HepG2 (cell line): ENCODE results near the gene LYRM4. TPM values are rescaled to one million over a fixed set of nuclear protein-coding genes. Genes with fewer than 3 reads are reported as not detected.

Experiments
- ATAC-seq: fragments of 200-7000 bp; cut with Tn5 transposase; 3 replicates; pipeline ENCODE4 v1.9.1; 2020; ENCODE audit warnings: mild to moderate bottlenecking, moderate library complexity
- BruUV-seq: library from RNA; stranded (reverse); fragments of 400-500 nt; replicated peaks from 2 replicates; lab custom pipeline; 2021; lab: Mats Ljungman, UMichigan
- CTCF ChIA-PET: fragments of 300-600 bp; formaldehyde crosslinking; extraction: SDS; loops from one replicate; lab custom pipeline; 2021; ENCODE audit warnings: low total read pairs, inconsistent platforms, low intra/inter-chr PET ratio; lab: Yijun Ruan, JAX
- POLR2A ChIA-PET: fragments of 350-600 bp; sonication (Branson Sonifier 250); formaldehyde crosslinking; loops from one replicate; lab custom pipeline; 2020; ENCODE audit warnings: antibody characterized with exemption, inconsistent platforms; lab: Yijun Ruan, JAX
- DNase-seq: peaks from one replicate; pipeline ENCODE4 v3.0.0-alpha.2; 2015; ENCODE audit warnings: low spot score
- FAIRE-seq: peaks from 3 replicates; lab custom pipeline; 2011; peaks lifted over from hg19 to GRCh38; lab: Jason Lieb, UNC
- H2AFZ ChIP-seq: one replicate; pipeline ENCODE4 v1.6.1; 2011; ENCODE audit warnings: low read length, inconsistent platforms
- H3K27ac ChIP-seq: fragments of 300-600 bp; 3 replicates; pipeline ENCODE4 v1.8.0; 2011; ENCODE audit warnings: mixed run types, mild to moderate bottlenecking, mixed read lengths, low read length, inconsistent platforms; ENCODE audit not compliant: insufficient read depth; ENCODE audit errors: extremely low read length
- H3K27me3 ChIP-seq, 2 experiments: fragments of 200-600 bp in 1 of 2; 2 replicates in 1 of 2; 3 replicates in 1 of 2; pipeline versions ENCODE4 v1.6.0 to v1.8.0; 2011; ENCODE audit warnings: low read length in 2 of 2, mild to moderate bottlenecking in 2 of 2, moderate library complexity in 2 of 2, inconsistent platforms in 1 of 2; ENCODE audit not compliant: insufficient read depth in 2 of 2, control insufficient read depth in 1 of 2
- H3K36me3 ChIP-seq, 2 experiments: fragments of 200-600 bp in 1 of 2; replicated peaks in 1 of 2; 2 replicates in 1 of 2; 3 replicates in 1 of 2; pipeline versions ENCODE4 v1.5.1 to v1.8.0; 2011; ENCODE audit warnings: low read length in 2 of 2, inconsistent platforms in 1 of 2; ENCODE audit not compliant: insufficient read depth in 2 of 2, control insufficient read depth in 1 of 2
- H3K4me1 ChIP-seq: 2 replicates; pipeline ENCODE4 v1.5.1; 2012; ENCODE audit warnings: low read length, inconsistent platforms; ENCODE audit not compliant: insufficient read depth
- H3K4me2 ChIP-seq: 2 replicates; pipeline ENCODE4 v1.6.0; 2011; ENCODE audit warnings: low read depth, low read length, inconsistent platforms
- H3K4me3 ChIP-seq, 3 experiments: fragments of 200-600 bp in 1 of 3; sonication (generic), shearing (Covaris generic) in 1 of 3; replicated peaks in 1 of 3; 2 replicates each; pipeline ENCODE4 v1.5.1; 2011 to 2016; ENCODE audit warnings: low read length in 3 of 3, inconsistent platforms in 2 of 3, low read depth in 2 of 3, mild to moderate bottlenecking in 2 of 3, control low read depth in 1 of 3, mixed read lengths in 1 of 3; ENCODE audit not compliant: insufficient read depth in 1 of 3
- H3K79me2 ChIP-seq: one replicate; pipeline ENCODE4 v1.6.1; 2011; ENCODE audit warnings: low read length, inconsistent platforms; ENCODE audit not compliant: insufficient read depth
- H3K9ac ChIP-seq: 2 replicates; pipeline ENCODE4 v1.6.0; 2011; ENCODE audit warnings: mild to moderate bottlenecking, low read depth, low read length, inconsistent platforms; ENCODE audit not compliant: insufficient read depth
- H3K9me3 ChIP-seq: 2 replicates; pipeline ENCODE4 v1.5.1; 2012; ENCODE audit warnings: mild to moderate bottlenecking, low read length
- H4K20me1 ChIP-seq: 2 replicates; pipeline ENCODE4 v1.6.0; 2011; ENCODE audit warnings: inconsistent platforms, mild to moderate bottlenecking, low read length, moderate library complexity; ENCODE audit not compliant: insufficient read depth
- ASH2L ChIP-seq: fragments of 300-600, 200-600 bp; sonication (generic); IDR thresholded peaks from 2 replicates; pipeline ENCODE4 v1.7.0; 2017; ENCODE audit warnings: low read depth, mild to moderate bottlenecking, moderate library complexity, mixed read lengths, low read length; ENCODE audit not compliant: insufficient read length
- CC2D1A ChIP-seq: sonication (generic); formaldehyde crosslinking; IDR thresholded peaks from 2 replicates; pipeline ENCODE4 v1.8.1; 2023; ENCODE audit warnings: mild to moderate bottlenecking, missing genetic modification reagents
- CREB3 ChIP-seq: sonication (generic); formaldehyde crosslinking; IDR thresholded peaks from 2 replicates; pipeline ENCODE4 v1.5.0; 2020; ENCODE audit warnings: missing genetic modification reagents
- GABPB1 ChIP-seq: IDR thresholded peaks from 2 replicates; pipeline ENCODE4 v1.6.1; 2016; ENCODE audit warnings: mild to moderate bottlenecking, missing genetic modification reagents, moderate library complexity, missing compliant biosample characterization
- GTF3A ChIP-seq: sonication (generic); formaldehyde crosslinking; conservative IDR thresholded peaks from 2 replicates; pipeline ENCODE4 v1.4.0; 2020; ENCODE audit warnings: mild to moderate bottlenecking, missing genetic modification reagents
- HES4 ChIP-seq: sonication (generic); formaldehyde crosslinking; IDR thresholded peaks from 2 replicates; pipeline ENCODE4 v1.9.0; 2021; ENCODE audit warnings: mild to moderate bottlenecking, missing genetic modification reagents, borderline replicate concordance
- KMT2A ChIP-seq: sonication (generic); formaldehyde crosslinking; IDR thresholded peaks from 2 replicates; pipeline ENCODE4 v1.4.0; 2020; ENCODE audit warnings: missing genetic modification reagents
- ONECUT2 ChIP-seq: sonication (generic); formaldehyde crosslinking; IDR thresholded peaks from 2 replicates; pipeline ENCODE4 v1.4.0; 2020; ENCODE audit warnings: missing genetic modification reagents
- TBX3 ChIP-seq: fragments of 450-650 bp; IDR thresholded peaks from 2 replicates; pipeline ENCODE4 v1.6.1; 2017; ENCODE audit warnings: antibody characterized with exemption, mild to moderate bottlenecking, inconsistent platforms, borderline replicate concordance
- ZBTB21 ChIP-seq: sonication (generic); formaldehyde crosslinking; IDR thresholded peaks from 2 replicates; pipeline ENCODE4 v1.4.0; 2020; ENCODE audit warnings: missing genetic modification reagents
- ZC3H13 ChIP-seq: sonication (generic); formaldehyde crosslinking; IDR thresholded peaks from 2 replicates; pipeline ENCODE4 v1.8.1; 2023; ENCODE audit warnings: mild to moderate bottlenecking, missing genetic modification reagents, moderate library complexity
- ZNF136 ChIP-seq: sonication (generic); formaldehyde crosslinking; IDR thresholded peaks from 2 replicates; pipeline ENCODE4 v1.8.1; 2022; ENCODE audit warnings: low read depth, mild to moderate bottlenecking, moderate library complexity, missing genetic modification reagents
- ZNF296 ChIP-seq: sonication (generic); formaldehyde crosslinking; conservative IDR thresholded peaks from 2 replicates; pipeline ENCODE4 v1.5.0; 2020; ENCODE audit warnings: mild to moderate bottlenecking, missing genetic modification reagents
- WGBS: methylation state at CpG from one replicate; pipeline ENCODE4 v1.1.6; 2017; ENCODE audit warnings: low lambda C conversion rate; 5-methylcytosine and 5-hydroxymethylcytosine counted together
- in situ Hi-C: cut with HindIII; loops from 2 replicates; pipeline ENCODE4 v1.10.0; 2017; ENCODE audit warnings: low pct_unique_long_range_greater_than_20kb; ENCODE audit not compliant: extremely low pct_ligation_motif_present
- intact Hi-C: fragments of 100-400 bp; cut with micrococcal nuclease; formaldehyde crosslinking; loops from one replicate; pipeline ENCODE4 v1.10.0; 2022; ENCODE audit not compliant: unreplicated experiment
- polyA plus RNA-seq, 8 experiments: library from polyadenylated mRNA; depleted of rRNA in 3 of 8; stranded (reverse) in 7 of 8; unstranded in 1 of 8; fragments of >200 nt; fragmentation: Illumina TruSeq in 4 of 8; extraction: Trizol in 4 of 8; gene quantifications; 2 replicates each; pipeline versions ENCODE4 v1.2.1 to v1.2.3, GENCODE V29; 2011 to 2016; ENCODE audit warnings: low read depth in 4 of 8, missing spikeins in 1 of 8, mixed read lengths in 1 of 8; ENCODE audit not compliant: insufficient read depth in 1 of 8
- total RNA-seq, 5 experiments: library from RNA; depleted of rRNA; stranded (reverse); fragments of >200 nt; fragmentation: Illumina TruSeq; extraction: Trizol; gene quantifications; 2 replicates each; pipeline ENCODE4 v1.2.3, GENCODE V29; 2016; ENCODE audit warnings: low read depth in 1 of 5
- TF ChIP-seq, protein P1 (sequence below): sonication (generic); formaldehyde crosslinking; IDR thresholded peaks from 2 replicates; pipeline ENCODE4 v1.4.0; 2020; ENCODE audit warnings: mild to moderate bottlenecking, missing genetic modification reagents
- TF ChIP-seq, protein P2 (sequence below): sonication (generic); formaldehyde crosslinking; IDR thresholded peaks from 2 replicates; pipeline ENCODE4 v1.9.0; 2021; ENCODE audit warnings: missing genetic modification reagents, mild to moderate bottlenecking, borderline replicate concordance

Gene LYRM4
- total and polyA plus RNA-seq, 2 of the 13 experiments (the other 11 are each of a cell fraction or from before 2014, with no cell fraction given) = 64.6 to 67.5 TPM

DNA sequence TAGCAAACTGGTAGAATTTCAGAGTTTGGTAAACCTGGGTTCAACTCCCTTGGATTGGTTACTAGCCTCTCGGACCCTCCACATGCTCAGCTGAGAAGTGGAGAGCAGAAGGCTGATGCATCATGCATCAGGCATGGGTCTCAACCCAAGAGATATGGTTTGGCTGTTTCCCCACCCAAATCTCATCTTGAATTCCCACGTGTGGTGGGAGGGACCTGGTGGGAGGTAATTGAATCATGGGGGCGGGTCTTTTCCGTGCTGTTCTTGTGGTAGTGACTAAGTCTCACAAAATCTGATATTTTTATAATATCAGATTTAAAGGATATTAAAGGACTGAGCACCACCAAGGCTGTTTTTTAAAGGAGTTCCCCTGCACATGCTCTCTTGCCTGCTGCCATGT, 100.5 kb downstream of the LYRM4 start:
- POLR2A ChIA-PET = no interaction called here
- H2AFZ ChIP-seq = no peak overlapping the region
- CTCF ChIA-PET = no interaction called here
- DNase-seq (no peak), ATAC-seq (no peak), FAIRE-seq (no peak)
- H3K4me3 ChIP-seq = no peak overlapping the region
- H4K20me1 ChIP-seq = no peaks in the 10 kb centered on the region
- WGBS = 100% methylated on average over 4 of the region's 4 CpGs
- intact Hi-C loops = no loop called here
- in situ Hi-C loops = no loop called here
- no peaks in the 10 kb centered on the region for H3K9me3 ChIP-seq
- TF ChIP-seq GABPB1 (CRISPR knock-in tag) (no peak), KMT2A (CRISPR knock-in tag) (no peak), HES4 (CRISPR knock-in tag) (no peak), ZNF136 (CRISPR knock-in tag) (no peak), ONECUT2 (CRISPR knock-in tag) (no peak), CREB3 (no peak), ZBTB21 (CRISPR knock-in tag) (no peak), GTF3A (CRISPR knock-in tag) (no peak), ZNF296 (CRISPR knock-in tag) (no peak), ASH2L (no peak), ZC3H13 (no peak), TBX3 (no peak), CC2D1A (CRISPR knock-in tag) (no peak)
- TF ChIP-seq, protein P1, sequence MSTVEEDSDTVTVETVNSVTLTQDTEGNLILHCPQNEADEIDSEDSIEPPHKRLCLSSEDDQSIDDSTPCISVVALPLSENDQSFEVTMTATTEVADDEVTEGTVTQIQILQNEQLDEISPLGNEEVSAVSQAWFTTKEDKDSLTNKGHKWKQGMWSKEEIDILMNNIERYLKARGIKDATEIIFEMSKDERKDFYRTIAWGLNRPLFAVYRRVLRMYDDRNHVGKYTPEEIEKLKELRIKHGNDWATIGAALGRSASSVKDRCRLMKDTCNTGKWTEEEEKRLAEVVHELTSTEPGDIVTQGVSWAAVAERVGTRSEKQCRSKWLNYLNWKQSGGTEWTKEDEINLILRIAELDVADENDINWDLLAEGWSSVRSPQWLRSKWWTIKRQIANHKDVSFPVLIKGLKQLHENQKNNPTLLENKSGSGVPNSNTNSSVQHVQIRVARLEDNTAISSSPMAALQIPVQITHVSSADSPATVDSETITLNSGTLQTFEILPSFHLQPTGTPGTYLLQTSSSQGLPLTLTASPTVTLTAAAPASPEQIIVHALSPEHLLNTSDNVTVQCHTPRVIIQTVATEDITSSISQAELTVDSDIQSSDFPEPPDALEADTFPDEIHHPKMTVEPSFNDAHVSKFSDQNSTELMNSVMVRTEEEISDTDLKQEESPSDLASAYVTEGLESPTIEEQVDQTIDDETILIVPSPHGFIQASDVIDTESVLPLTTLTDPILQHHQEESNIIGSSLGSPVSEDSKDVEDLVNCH (CRISPR knock-in tag) = no peak
- TF ChIP-seq, protein P2, sequence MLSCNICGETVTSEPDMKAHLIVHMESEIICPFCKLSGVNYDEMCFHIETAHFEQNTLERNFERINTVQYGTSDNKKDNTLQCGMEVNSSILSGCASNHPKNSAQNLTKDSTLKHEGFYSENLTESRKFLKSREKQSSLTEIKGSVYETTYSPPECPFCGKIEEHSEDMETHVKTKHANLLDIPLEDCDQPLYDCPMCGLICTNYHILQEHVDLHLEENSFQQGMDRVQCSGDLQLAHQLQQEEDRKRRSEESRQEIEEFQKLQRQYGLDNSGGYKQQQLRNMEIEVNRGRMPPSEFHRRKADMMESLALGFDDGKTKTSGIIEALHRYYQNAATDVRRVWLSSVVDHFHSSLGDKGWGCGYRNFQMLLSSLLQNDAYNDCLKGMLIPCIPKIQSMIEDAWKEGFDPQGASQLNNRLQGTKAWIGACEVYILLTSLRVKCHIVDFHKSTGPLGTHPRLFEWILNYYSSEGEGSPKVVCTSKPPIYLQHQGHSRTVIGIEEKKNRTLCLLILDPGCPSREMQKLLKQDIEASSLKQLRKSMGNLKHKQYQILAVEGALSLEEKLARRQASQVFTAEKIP (CRISPR knock-in tag) = no peak
- TF ChIP-seq, all 625 proteins: peak for 0
- Histone ChIP-seq H3K36me3 (no peaks in the 10 kb centered on the region), H3K79me2 (no peaks in the 10 kb centered on the region), H3K27ac (no peak overlapping the region), H3K27me3 (no peaks in the 10 kb centered on the region), H3K4me2 (no peak overlapping the region), H3K9ac (no peak overlapping the region), H3K4me1 (no peaks in the 10 kb centered on the region)
- BruUV-seq = no TSS peak
